Lower lobe of right lung (tissue), 2 donors: ENCODE measurements around the gene ARID4B. TPM values are rescaled to one million over a fixed set of nuclear protein-coding genes. Genes with fewer than 3 reads are reported as not detected.

Source experiments
- ATAC-seq, 2 donors: fragments of 200-7000 bp; cut with Tn5 transposase; one replicate each; pipeline ENCODE4 v1.9.1; 2020 to 2022; ENCODE audit warnings: mild to moderate bottlenecking in 2 of 2, moderate library complexity in 2 of 2
- DNase-seq: peaks from one replicate; pipeline ENCODE4 v3.0.0-alpha.2; 2020
- H3K27ac ChIP-seq: fragments of 200-600 bp; one replicate; pipeline ENCODE4 v1.8.0; 2022
- H3K27me3 ChIP-seq: fragments of 200-600 bp; one replicate; pipeline ENCODE4 v1.8.0; 2022; ENCODE audit warnings: low read depth
- H3K36me3 ChIP-seq: fragments of 200-600 bp; one replicate; pipeline ENCODE4 v1.8.0; 2022; ENCODE audit warnings: mild to moderate bottlenecking
- H3K4me1 ChIP-seq: fragments of 200-600 bp; one replicate; pipeline ENCODE4 v1.8.0; 2022
- H3K4me3 ChIP-seq: fragments of 200-600 bp; one replicate; pipeline ENCODE4 v1.8.0; 2022; ENCODE audit warnings: mild to moderate bottlenecking
- H3K9me3 ChIP-seq: fragments of 200-600 bp; one replicate; pipeline ENCODE4 v1.8.0; 2022
- CTCF ChIP-seq: fragments of 200-600 bp; IDR thresholded peaks from one replicate; pipeline ENCODE4 v1.8.0; 2022; ENCODE audit warnings: antibody characterized with exemption, mild to moderate bottlenecking
- intact Hi-C: fragments of 100-400 bp; cut with DNase I; formaldehyde crosslinking; loops from one replicate; pipeline ENCODE4 v1.11.0; 2022
- total RNA-seq: library from RNA; stranded (reverse); fragmentation: NEBNext Ultra II Directional; extraction: Animal tissue kit (Norgen Biotek cat#: 25700); gene quantifications from one replicate; pipeline ENCODE4 v1.2.1, GENCODE V29; 2021
- donor health status: DM: no; HTN: yes; CAD: no; lungs with severe emphysema.

ARID4B gene
- total RNA-seq, 1 donor from 2014 or later = 39.1 TPM

DNA sequence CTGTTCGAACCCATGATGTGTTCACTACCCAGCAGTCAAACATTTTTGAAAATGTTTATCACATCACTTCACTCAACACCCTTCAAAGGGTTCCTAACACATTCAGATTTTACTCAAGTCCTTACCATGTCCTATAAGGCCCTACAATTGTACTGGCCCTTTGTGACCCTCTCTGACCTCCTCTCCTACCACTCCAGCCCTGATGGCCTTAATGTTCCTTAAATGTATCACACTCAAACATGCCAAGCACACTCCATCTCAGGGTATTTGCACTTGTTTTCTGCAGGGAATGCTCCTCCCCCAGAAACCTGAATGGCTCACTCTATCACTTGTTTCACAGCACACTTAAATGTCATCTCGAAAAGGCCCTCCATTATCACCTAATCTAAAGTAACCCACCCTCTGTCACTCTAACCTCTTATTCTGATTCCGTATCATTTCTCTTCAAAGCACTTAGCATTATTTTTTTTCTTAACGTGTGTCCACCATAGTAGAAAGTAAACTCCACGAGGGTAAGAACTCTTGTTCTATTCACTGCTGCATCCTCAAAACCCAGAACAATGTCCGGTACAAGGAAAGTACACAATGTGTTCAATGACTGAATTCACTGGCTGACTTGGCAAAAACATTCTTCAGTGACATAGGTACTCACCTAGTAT is 7.3 kb downstream of the ARID4B start:
- Histone ChIP-seq H3K27me3 (no peaks in the 10 kb centered on the region), H3K9me3 (no peaks in the 10 kb centered on the region), H3K36me3 (peaks cover 11% of the 10 kb centered on the region), H3K4me1 (peaks cover 42% of the 10 kb centered on the region), H3K27ac (no peak overlapping the region), H3K4me3 (no peak overlapping the region)
- no peak for DNase-seq
- TF ChIP-seq CTCF = no peak
- ATAC-seq = peak; percentile 50 to 59
- intact Hi-C loops = no loop called here

DNA sequence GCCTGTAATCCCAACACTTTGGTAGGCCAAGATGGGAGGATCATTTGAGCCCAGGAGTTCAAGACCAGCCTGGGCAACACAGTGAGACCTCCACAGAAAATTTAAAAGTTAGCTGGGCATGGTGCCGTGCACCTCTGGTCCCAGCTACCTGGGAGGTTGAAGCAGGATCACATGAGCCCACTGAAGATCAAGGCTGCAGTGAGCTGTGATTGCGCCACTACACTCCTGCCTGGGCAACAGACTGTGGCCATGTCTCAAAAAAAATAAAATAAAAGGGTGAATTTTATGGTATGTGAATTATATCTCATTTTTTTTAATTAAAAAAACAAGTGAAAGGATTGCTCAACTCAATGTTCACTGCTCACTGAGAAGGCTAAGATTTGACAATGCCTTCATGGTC is 8.7 kb downstream of the ARID4B start:
- TF ChIP-seq CTCF = no peak
- no peak for DNase-seq
- intact Hi-C loops = no loop called here
- no peaks in the 10 kb centered on the region for H3K27me3 ChIP-seq
- H3K9me3 ChIP-seq = no peaks in the 10 kb centered on the region
- peaks cover 11% of the 10 kb centered on the region for H3K36me3 ChIP-seq
- H3K4me3 ChIP-seq = no peak overlapping the region
- peaks cover 36% of the 10 kb centered on the region for H3K4me1 ChIP-seq
- no peak overlapping the region for H3K27ac ChIP-seq
- ATAC-seq = no peak

GRCh38 chr1:235317168-235317567 is 10.8 kb downstream of the ARID4B start:
- no peak for DNase-seq
- ATAC-seq = peak in 1 of 2 donors; percentile 39
- Histone ChIP-seq H3K4me3 (no peak overlapping the region), H3K27me3 (no peaks in the 10 kb centered on the region), H3K27ac (no peak overlapping the region), H3K36me3 (peaks cover 11% of the 10 kb centered on the region), H3K4me1 (peaks cover 41% of the 10 kb centered on the region), H3K9me3 (no peaks in the 10 kb centered on the region)
- no peak for TF ChIP-seq CTCF
- intact Hi-C loops = no loop called here

GRCh38 chr1:235315735-235316134 is 12.2 kb downstream of the ARID4B start:
- ATAC-seq = no peak
- no peak overlapping the region for H3K4me3 ChIP-seq
- intact Hi-C loops = no loop called here
- H3K9me3 ChIP-seq = no peaks in the 10 kb centered on the region
- H3K36me3 ChIP-seq = peaks cover 11% of the 10 kb centered on the region
- H3K4me1 ChIP-seq = peaks cover 49% of the 10 kb centered on the region
- H3K27ac ChIP-seq = no peak overlapping the region
- H3K27me3 ChIP-seq = no peaks in the 10 kb centered on the region
- no peak for DNase-seq
- TF ChIP-seq CTCF = no peak

GRCh38 chr1:235315173-235315572 is 12.8 kb downstream of the ARID4B start:
- Histone ChIP-seq H3K4me1 (peaks cover 47% of the 10 kb centered on the region), H3K27ac (no peak overlapping the region), H3K9me3 (no peaks in the 10 kb centered on the region), H3K27me3 (no peaks in the 10 kb centered on the region), H3K4me3 (no peak overlapping the region), H3K36me3 (peaks cover 11% of the 10 kb centered on the region)
- DNase-seq (no peak), ATAC-seq (no peak)
- intact Hi-C loops = no loop called here
- no peak for TF ChIP-seq CTCF
